ENCODE data around the gene ZC3H4. TPM values are rescaled to one million over a fixed set of nuclear protein-coding genes. Genes with fewer than 3 reads are reported as not detected.

The ZC3H4 gene
- 24.4 and 25.1 TPM in 2 replicates for total RNA-seq (2013; cell fraction: nucleolus; rRNA removed)
- total RNA-seq (2014; rRNA removed) (16.3 and 19.0 TPM in 2 replicates), total RNA-seq (2014; rRNA removed; fragmentation: Illumina TruSeq; extraction: Trizol) (16.8 and 17.2 TPM in 2 replicates), total RNA-seq (2021) (78.1 and 86.3 TPM in 2 replicates), polyA plus RNA-seq (2011; rRNA removed) (5.1 TPM in 2 replicates), polyA plus RNA-seq (2014; fragmentation: Illumina TruSeq; extraction: Trizol) (29.8 and 38.8 TPM in 2 replicates), polyA plus RNA-seq (2014; fragmentation: Nextera tagmentation; extraction: Ambion mirVana) (1 to 10 TPM; 5.8 to 9.3 TPM), polyA plus RNA-seq (2014; rRNA removed) (18.4 and 23.0 TPM in 2 replicates), polyA plus RNA-seq (2016; fragmentation: Nextera tagmentation; extraction: Ambion mirVana) (10 to 100 TPM; 12.9 to 13.8 TPM), polyA minus RNA-seq (2011; rRNA and poly(A)+ RNA removed) (9.9 and 12.6 TPM in 2 replicates), Bru-seq, nascent RNA (percentile 78 among the genes with signal in this experiment), BruChase-seq, experiment 1, labeled RNA remaining after a 6-hour chase (percentile 79 among the genes with signal in this experiment), BruChase-seq, experiment 2, labeled RNA remaining after a 2-hour chase (percentile 78 among the genes with signal in this experiment)
- polyA plus RNA-seq (2011; ENCODE audit: low read depth) = 12.3 TPM
- polyA plus RNA-seq (2011; cell fraction: cytosol; rRNA removed) = 3.9 and 4.1 TPM in 2 replicates
- 14.1 and 21.0 TPM in 2 replicates for polyA plus RNA-seq (2011; cell fraction: nucleus; rRNA removed)
- polyA plus RNA-seq (2012) = 18.5 and 26.0 TPM in 2 replicates
- polyA minus RNA-seq (2011; cell fraction: cytosol; rRNA and poly(A)+ RNA removed) = 10.0 and 13.8 TPM in 2 replicates
- 5.4 and 9.7 TPM in 2 replicates for polyA minus RNA-seq (2011; cell fraction: nucleus; rRNA and poly(A)+ RNA removed)
- long read RNA-seq, experiment 1, partial matches to known transcripts = 0 of 4 reads
- long read RNA-seq, experiment 1, other reads (novel, unspliced or antisense) = 4 of 4 reads
- long read RNA-seq, experiment 2, partial matches to known transcripts = 0 of 4 reads
- long read RNA-seq, experiment 2, other reads (novel, unspliced or antisense) = 4 of 4 reads

- Histone ChIP-seq H3K4me3 (peak within 1 kb of the TSS; percentile 98), H4K20me1 (ENCODE audit: control insufficient read depth, insufficient read depth) (no peaks in the 10 kb centered on the region), H2AFZ (ENCODE audit: control insufficient read depth, low read depth, low read length) (peak within 1 kb of the TSS; percentile 53), H3K27ac (ENCODE audit: control insufficient read depth, insufficient read depth) (peak within 1 kb of the TSS; percentile 99), H3K27me3 (replicated peaks in 1 of 2; ENCODE audit: control insufficient read depth in 2 of 2, insufficient read depth in 2 of 2, low read length in 1 of 2) (no peaks in the 10 kb centered on the region), H3K9me3 (replicated peaks; ENCODE audit: control insufficient read depth, insufficient read depth, low read length) (no peaks in the 10 kb centered on the region), H3K4me2 (ENCODE audit: control insufficient read depth, insufficient read depth) (peak within 1 kb of the TSS; percentile 91), H3K79me2 (ENCODE audit: control insufficient read depth, insufficient read depth, low read length) (peaks cover 46% of the 10 kb centered on the region), H3K36me3 (ENCODE audit: control insufficient read depth in 2 of 2, insufficient read depth in 2 of 2, low read length in 1 of 2) (no peaks in the 10 kb centered on the region), H3K4me1 (ENCODE audit: control insufficient read depth, insufficient read depth, low read length) (peaks cover 7% of the 10 kb centered on the region), H3K9ac (ENCODE audit: control insufficient read depth, insufficient read depth, low read length) (peak within 1 kb of the TSS; percentile 100)
- ChIA-PET SMC1A (ENCODE audit: uncharacterized antibody, unreplicated experiment) (interaction anchor here (0.6 to 2.4 kb wide), 12 partner anchors 10 to 131 kb away, joined by 3 to 26 read pairs (median 4); partner anchors contain the start of gene SAE1), POLR2A (interaction anchor here (0.6 to 2.0 kb wide), 22 partner anchors 9 to 399 kb away, joined by 3 to 45 read pairs (median 4); partner anchors contain the start of genes CCDC9 and SAE1), RAD21 (ENCODE audit: unreplicated experiment) (interaction anchor here (0.9 to 1.8 kb wide), 13 partner anchors 9 to 143 kb away, joined by 3 to 16 read pairs (median 5); partner anchors contain the start of genes CCDC9 and SAE1), CTCF (interaction anchor here (0.7 to 2.4 kb wide), 19 partner anchors 10 to 496 kb away, joined by 3 to 19 read pairs (median 5); no protein-coding TSS in a partner anchor)
- peak; percentile 87 for ATAC-seq
- WGBS (ENCODE audit: insufficient coverage, insufficient replicate concordance, low lambda C conversion rate, missing lambda C conversion rate) = 0% methylated on average over 51 of the region's 59 CpGs
- in situ Hi-C loops (cut with MboI) = no loop called here
- no TSS peak for BruUV-seq (replicated peaks)
- FAIRE-seq = peak; percentile 94
- peak; percentile 100 for DNase-seq (ENCODE audit: low read depth, low spot score)
- intact Hi-C loops (cut with micrococcal nuclease; ENCODE audit: unreplicated experiment) = loop anchor here (1.0 to 10.0 kb wide), 2 partner anchors 65 to 258 kb away; partner anchors contain the start of genes AP2S1 and TMEM160
- TF ChIP-seq BCL3 (IDR thresholded peaks at IDR 0.05; ENCODE audit: borderline replicate concordance, insufficient read depth, low read depth, low read length, poor library complexity, severe bottlenecking) = no peak
- no peak for TF ChIP-seq RFX5 (IDR thresholded peaks at IDR 0.05; ENCODE audit: low read depth, low read length)
- peak; percentile 87 for TF ChIP-seq CBFB (IDR thresholded peaks at IDR 0.05; ENCODE audit: low read depth)
- no peak for TF ChIP-seq BRCA1 (IDR thresholded peaks at IDR 0.05; ENCODE audit: low read depth, low read length)
- TF ChIP-seq REST (IDR thresholded peaks at IDR 0.05; ENCODE audit: low read depth, low read length) = no peak
- no peak for TF ChIP-seq NR2C2 (IDR thresholded peaks at IDR 0.05; ENCODE audit: borderline replicate concordance, control insufficient read depth, insufficient read length, low read depth)
- peak; percentile 96 for TF ChIP-seq USF1 (IDR thresholded peaks at IDR 0.05; ENCODE audit: borderline replicate concordance, extremely low read length, insufficient read depth, low read depth, low read length)
- TF ChIP-seq CHD2 (IDR thresholded peaks at IDR 0.05; ENCODE audit: borderline replicate concordance, low read depth, low read length) = no peak
- peak; percentile 11 for TF ChIP-seq SP1 (IDR thresholded peaks at IDR 0.05; ENCODE audit: low read depth, low read length)
- no peak for TF ChIP-seq FOS (IDR thresholded peaks at IDR 0.05; ENCODE audit: borderline replicate concordance, extremely low read depth, insufficient read length)
- TF ChIP-seq MTA3 (IDR thresholded peaks at IDR 0.05; ENCODE audit: borderline replicate concordance, low read length) = peak; percentile 46; the same call in 1 of the 2 replicates
Observed at GRCh38 chr19:47112997-47113849, at the start of gene ZC3H4. Gene ZC3H4 (minus strand): TSS chr19:47113776. CDS start chr19:47112584, 1,192 bp downstream.

Data from GM12878 (cell line).